K562 (cell line): ENCODE measurements around the gene GCNA. TPM values are rescaled to one million over a fixed set of nuclear protein-coding genes. Genes with fewer than 3 reads are reported as not detected.
A peak's percentile ranks its signal among the peaks of the same experiment; 100 is the strongest.

Experiments
- CHCHD3 ChIP-seq: fragments of 250-450 bp; sonication (Bioruptor Pico); IDR thresholded peaks from 2 replicates; pipeline ENCODE4 v2.1.2; 2022; ENCODE audit warnings: mild to moderate bottlenecking
- HMGN3 ChIP-seq: IDR thresholded peaks from 2 replicates; pipeline ENCODE4 v1.6.1; 2011; ENCODE audit warnings: borderline replicate concordance, low read depth, mild to moderate bottlenecking, mixed read lengths, low read length; ENCODE audit not compliant: insufficient read length; ENCODE audit errors: extremely low read depth
- KDM1A ChIP-seq, 2 experiments: fragments of 450-650 bp; IDR thresholded peaks; 2 replicates each; pipeline ENCODE4 v1.6.1; 2016; ENCODE audit warnings: mild to moderate bottlenecking in 2 of 2
- MTA3 ChIP-seq: fragments of 450-650 bp; formaldehyde crosslinking; IDR thresholded peaks from 2 replicates; pipeline ENCODE4 v1.6.1; 2017; ENCODE audit warnings: mild to moderate bottlenecking, borderline replicate concordance
- NR2C2 ChIP-seq, 2 experiments: fragments of 200-800 bp in 1 of 2; sonication (Bioruptor generic) in 1 of 2; sonication (generic) in 1 of 2; formaldehyde crosslinking in 1 of 2; IDR thresholded peaks; 2 replicates each; pipeline versions ENCODE4 v1.6.1 to v1.8.0; 2016 to 2022; ENCODE audit warnings: mild to moderate bottlenecking in 1 of 2, missing compliant biosample characterization in 1 of 2, missing genetic modification characterization in 1 of 2, missing genetic modification reagents in 1 of 2
- PHB2 ChIP-seq: fragments of 450-650 bp; IDR thresholded peaks from 2 replicates; pipeline ENCODE4 v1.6.1; 2017; ENCODE audit warnings: low read depth
- STAT5A ChIP-seq: IDR thresholded peaks from 2 replicates; pipeline ENCODE4 v1.6.1; 2012; ENCODE audit warnings: low read length, inconsistent platforms, borderline replicate concordance
- TAF7 ChIP-seq: fragments of 450-650 bp; IDR thresholded peaks from 2 replicates; pipeline ENCODE4 v1.6.1; 2016; ENCODE audit warnings: missing genetic modification characterization, missing compliant biosample characterization
- TBL1XR1 ChIP-seq, 2 experiments: IDR thresholded peaks; 2 replicates each; pipeline ENCODE4 v1.6.1; 2012; ENCODE audit warnings: improper control_type of control experiment in 2 of 2, low read length in 2 of 2, mild to moderate bottlenecking in 1 of 2
- U2AF2 ChIP-seq: fragments of 200-400 bp; formaldehyde crosslinking; optimal IDR thresholded peaks from 2 replicates; pipeline ENCODE3; 2017; ENCODE audit warnings: low read depth, mild to moderate bottlenecking, low read length
- XRCC4 ChIP-seq: IDR thresholded peaks from one replicate; pipeline ENCODE4 v1.6.1; 2011; ENCODE audit not compliant: insufficient read depth, insufficient read length; ENCODE audit errors: extremely low read depth
- ZFPM2 ChIP-seq: fragments of 250-450 bp; sonication (Bioruptor Pico); IDR thresholded peaks from 2 replicates; pipeline ENCODE4 v1.5.1; 2022; ENCODE audit warnings: mild to moderate bottlenecking
- ZNF384 ChIP-seq: IDR thresholded peaks from 2 replicates; pipeline ENCODE4 v1.6.1; 2012; ENCODE audit warnings: low read depth, low read length, improper control_type of control experiment
- ZZZ3 ChIP-seq: fragments of 450-650 bp; IDR thresholded peaks from 2 replicates; pipeline ENCODE4 v1.6.1; 2016; ENCODE audit warnings: antibody characterized with exemption, mild to moderate bottlenecking, moderate library complexity
- polyA plus RNA-seq, 8 experiments: library from polyadenylated mRNA; depleted of rRNA in 4 of 8; stranded (reverse) in 5 of 8; unstranded in 3 of 8; fragments of >200 nt; fragmentation: Nextera tagmentation in 2 of 8; fragmentation: Illumina TruSeq in 1 of 8; extraction: Ambion mirVana in 2 of 8; extraction: Trizol in 1 of 8; gene quantifications; 2 replicates each; pipeline versions ENCODE4 v1.2.1 to v1.2.3, GENCODE V29; 2011 to 2014; ENCODE audit warnings: inconsistent platforms in 1 of 8, missing spikeins in 1 of 8
- total RNA-seq, 7 experiments: library from RNA; depleted of rRNA in 6 of 7; stranded (reverse); fragments of >200 nt in 6 of 7; fragmentation: Illumina TruSeq in 2 of 7; extraction: Trizol in 2 of 7; gene quantifications; 2 replicates each; pipeline versions ENCODE4 v1.2.1 to v1.2.3, GENCODE V29; 2011 to 2021; ENCODE audit warnings: low replicate concordance in 1 of 7
- TF ChIP-seq, protein P1 (sequence below), 2 experiments: IDR thresholded peaks; 2 replicates each; pipeline ENCODE4 v1.6.1; 2012; ENCODE audit warnings: improper control_type of control experiment in 2 of 2, low read depth in 2 of 2, low read length in 2 of 2, borderline replicate concordance in 1 of 2
- TF ChIP-seq, protein P2 (sequence below): sonication (generic); formaldehyde crosslinking; IDR thresholded peaks from 2 replicates; pipeline ENCODE4 v1.8.0; 2022; ENCODE audit warnings: mild to moderate bottlenecking, missing genetic modification reagents, borderline replicate concordance
- TF ChIP-seq, protein P3 (sequence below): fragments of 450-650 bp; IDR thresholded peaks from 2 replicates; pipeline ENCODE4 v1.6.1; 2016; ENCODE audit warnings: missing biosample characterization, missing genetic modification characterization
- TF ChIP-seq, protein P4 (sequence below), 2 experiments: fragments of 200-800 bp in 1 of 2; sonication (Bioruptor generic) in 1 of 2; sonication (generic) in 1 of 2; formaldehyde crosslinking in 1 of 2; IDR thresholded peaks in 1 of 2; conservative IDR thresholded peaks in 1 of 2; 2 replicates each; pipeline versions ENCODE4 v1.5.0 to v1.6.1; 2016 to 2020; ENCODE audit warnings: missing compliant biosample characterization in 1 of 2, missing genetic modification characterization in 1 of 2, missing genetic modification reagents in 1 of 2

Gene GCNA
- total and polyA plus RNA-seq, 9 of the 15 experiments (the other 6 are each of a cell fraction or from before 2014, with no cell fraction given): 0.27 to 1.5 (median 0.86) TPM

DNA sequence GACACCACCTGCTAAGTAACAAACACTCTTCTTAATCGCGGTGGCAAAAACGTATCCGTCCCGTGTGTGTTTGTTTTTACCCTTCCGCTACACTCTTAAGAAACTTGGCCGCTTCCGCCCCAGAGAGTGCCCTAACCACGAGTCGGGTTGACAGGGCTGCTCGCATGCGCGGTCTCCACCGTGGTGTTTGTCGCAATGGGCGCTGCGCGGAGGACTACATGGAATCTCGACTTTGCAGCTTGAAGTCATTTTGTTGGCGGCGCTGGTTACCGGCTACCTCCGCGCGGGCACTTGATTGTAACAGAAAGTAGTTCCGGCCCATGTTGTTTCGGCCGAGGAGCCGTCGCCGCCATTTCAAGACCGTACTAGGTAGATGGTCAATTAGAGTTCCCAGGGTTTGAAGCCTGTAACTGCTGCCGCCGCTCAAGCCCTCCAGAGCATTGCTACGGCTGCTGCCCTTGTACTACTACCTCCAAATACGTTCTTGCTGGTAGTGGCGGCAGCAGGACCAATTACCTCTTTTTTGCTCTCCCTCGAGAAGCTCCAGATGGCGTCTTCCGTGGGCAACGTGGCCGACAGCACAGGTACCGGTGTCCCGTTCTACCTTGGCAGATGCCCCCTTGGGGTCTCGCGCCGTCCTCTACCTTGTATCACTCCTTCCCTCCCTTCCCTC, 45.3 kb upstream of the GCNA start, which contains the start of gene OGT (continued):
- TF ChIP-seq, protein P1, sequence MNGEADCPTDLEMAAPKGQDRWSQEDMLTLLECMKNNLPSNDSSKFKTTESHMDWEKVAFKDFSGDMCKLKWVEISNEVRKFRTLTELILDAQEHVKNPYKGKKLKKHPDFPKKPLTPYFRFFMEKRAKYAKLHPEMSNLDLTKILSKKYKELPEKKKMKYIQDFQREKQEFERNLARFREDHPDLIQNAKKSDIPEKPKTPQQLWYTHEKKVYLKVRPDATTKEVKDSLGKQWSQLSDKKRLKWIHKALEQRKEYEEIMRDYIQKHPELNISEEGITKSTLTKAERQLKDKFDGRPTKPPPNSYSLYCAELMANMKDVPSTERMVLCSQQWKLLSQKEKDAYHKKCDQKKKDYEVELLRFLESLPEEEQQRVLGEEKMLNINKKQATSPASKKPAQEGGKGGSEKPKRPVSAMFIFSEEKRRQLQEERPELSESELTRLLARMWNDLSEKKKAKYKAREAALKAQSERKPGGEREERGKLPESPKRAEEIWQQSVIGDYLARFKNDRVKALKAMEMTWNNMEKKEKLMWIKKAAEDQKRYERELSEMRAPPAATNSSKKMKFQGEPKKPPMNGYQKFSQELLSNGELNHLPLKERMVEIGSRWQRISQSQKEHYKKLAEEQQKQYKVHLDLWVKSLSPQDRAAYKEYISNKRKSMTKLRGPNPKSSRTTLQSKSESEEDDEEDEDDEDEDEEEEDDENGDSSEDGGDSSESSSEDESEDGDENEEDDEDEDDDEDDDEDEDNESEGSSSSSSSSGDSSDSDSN (IDR thresholded peaks at IDR 0.05; ENCODE audit: borderline replicate concordance in 1 of 2, low read depth in 2 of 2, low read length in 2 of 2): 0 out of 4 replicates have a peak, but pooled peaks of 1 of the 2 experiments have one; percentile 76
- no peak for TF ChIP-seq NR2C2 (CRISPR knock-in tag; IDR thresholded peaks at IDR 0.05)
- peak; percentile 59; the same call in 1 of the 2 replicates for TF ChIP-seq NR2C2 (tag; IDR thresholded peaks at IDR 0.05)
- no peak for TF ChIP-seq CHCHD3
- peak; percentile 48; the same call in 1 of the 2 replicates for TF ChIP-seq STAT5A
- TF ChIP-seq, protein P2, sequence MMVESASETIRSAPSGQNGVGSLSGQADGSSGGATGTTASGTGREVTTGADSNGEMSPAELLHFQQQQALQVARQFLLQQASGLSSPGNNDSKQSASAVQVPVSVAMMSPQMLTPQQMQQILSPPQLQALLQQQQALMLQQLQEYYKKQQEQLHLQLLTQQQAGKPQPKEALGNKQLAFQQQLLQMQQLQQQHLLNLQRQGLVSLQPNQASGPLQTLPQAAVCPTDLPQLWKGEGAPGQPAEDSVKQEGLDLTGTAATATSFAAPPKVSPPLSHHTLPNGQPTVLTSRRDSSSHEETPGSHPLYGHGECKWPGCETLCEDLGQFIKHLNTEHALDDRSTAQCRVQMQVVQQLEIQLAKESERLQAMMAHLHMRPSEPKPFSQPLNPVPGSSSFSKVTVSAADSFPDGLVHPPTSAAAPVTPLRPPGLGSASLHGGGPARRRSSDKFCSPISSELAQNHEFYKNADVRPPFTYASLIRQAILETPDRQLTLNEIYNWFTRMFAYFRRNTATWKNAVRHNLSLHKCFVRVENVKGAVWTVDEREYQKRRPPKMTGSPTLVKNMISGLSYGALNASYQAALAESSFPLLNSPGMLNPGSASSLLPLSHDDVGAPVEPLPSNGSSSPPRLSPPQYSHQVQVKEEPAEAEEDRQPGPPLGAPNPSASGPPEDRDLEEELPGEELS (CRISPR knock-in tag): peak; percentile 46; the same call in 1 of the 2 replicates
- 0 out of 2 replicates have a peak, but pooled peaks have one; percentile 20 for TF ChIP-seq ZNF384
- 0 out of 4 replicates have a peak, but pooled peaks of 1 of the 2 experiments have one; percentile 26 for TF ChIP-seq KDM1A (IDR thresholded peaks at IDR 0.05)
- TF ChIP-seq ZFPM2: no peak
- TF ChIP-seq TAF7: peak; percentile 88
- no peak for TF ChIP-seq PHB2
- peak; percentile 77 to 84; a peak in 3 of 4 replicates for TF ChIP-seq TBL1XR1 (IDR thresholded peaks at IDR 0.05; ENCODE audit: low read length in 2 of 2)
- peak; percentile 95 for TF ChIP-seq MTA3
- TF ChIP-seq ZZZ3: no peak; the same call in 1 of the 2 replicates
- TF ChIP-seq HMGN3: peak; percentile 64
- TF ChIP-seq, protein P3, sequence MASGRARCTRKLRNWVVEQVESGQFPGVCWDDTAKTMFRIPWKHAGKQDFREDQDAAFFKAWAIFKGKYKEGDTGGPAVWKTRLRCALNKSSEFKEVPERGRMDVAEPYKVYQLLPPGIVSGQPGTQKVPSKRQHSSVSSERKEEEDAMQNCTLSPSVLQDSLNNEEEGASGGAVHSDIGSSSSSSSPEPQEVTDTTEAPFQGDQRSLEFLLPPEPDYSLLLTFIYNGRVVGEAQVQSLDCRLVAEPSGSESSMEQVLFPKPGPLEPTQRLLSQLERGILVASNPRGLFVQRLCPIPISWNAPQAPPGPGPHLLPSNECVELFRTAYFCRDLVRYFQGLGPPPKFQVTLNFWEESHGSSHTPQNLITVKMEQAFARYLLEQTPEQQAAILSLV (tag): no peak
- no peak for TF ChIP-seq U2AF2
- TF ChIP-seq XRCC4: no peak
- TF ChIP-seq, protein P4, sequence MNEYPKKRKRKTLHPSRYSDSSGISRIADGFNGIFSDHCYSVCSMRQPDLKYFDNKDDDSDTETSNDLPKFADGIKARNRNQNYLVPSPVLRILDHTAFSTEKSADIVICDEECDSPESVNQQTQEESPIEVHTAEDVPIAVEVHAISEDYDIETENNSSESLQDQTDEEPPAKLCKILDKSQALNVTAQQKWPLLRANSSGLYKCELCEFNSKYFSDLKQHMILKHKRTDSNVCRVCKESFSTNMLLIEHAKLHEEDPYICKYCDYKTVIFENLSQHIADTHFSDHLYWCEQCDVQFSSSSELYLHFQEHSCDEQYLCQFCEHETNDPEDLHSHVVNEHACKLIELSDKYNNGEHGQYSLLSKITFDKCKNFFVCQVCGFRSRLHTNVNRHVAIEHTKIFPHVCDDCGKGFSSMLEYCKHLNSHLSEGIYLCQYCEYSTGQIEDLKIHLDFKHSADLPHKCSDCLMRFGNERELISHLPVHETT (CRISPR knock-in tag; conservative IDR thresholded peaks at IDR 0.05 in 1 of 2, IDR thresholded peaks at IDR 0.05 in 1 of 2): no peak
